Stimulated activated CD4-positive, alpha-beta T cell treated with anti-CD3 and anti-CD28 coated beads, TNF-alpha, amount 100 ng/mL, for 4 hours (primary cell): ENCODE measurements around the gene TTBK1.

Experiments
- DNase-seq, 3 experiments: peaks; one replicate each; pipeline ENCODE4 v3.0.0-alpha.2; 2020; ENCODE audit warnings: low read depth in 3 of 3

Gene TTBK1

DNA sequence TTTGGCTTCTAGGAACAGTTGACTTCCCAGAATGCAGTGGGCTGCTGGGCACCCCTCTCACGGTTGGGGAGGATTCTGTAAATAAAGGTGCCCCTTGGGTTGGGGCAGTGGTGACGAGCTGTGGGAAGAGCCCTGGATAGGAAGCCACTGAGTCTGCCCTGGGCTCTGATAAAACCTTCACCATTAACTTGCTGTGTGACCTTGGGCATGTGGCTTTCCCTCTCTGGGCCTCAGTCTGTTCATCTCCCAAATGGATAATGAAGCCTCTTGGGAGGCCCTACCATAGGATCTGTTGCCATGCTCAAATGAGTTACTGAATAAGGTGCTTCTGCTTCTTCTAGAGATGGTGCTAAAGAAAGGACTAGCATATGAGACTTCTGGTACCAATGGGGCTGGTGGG lies 61.6 kb downstream of the TTBK1 start:
- no peak for DNase-seq

DNA sequence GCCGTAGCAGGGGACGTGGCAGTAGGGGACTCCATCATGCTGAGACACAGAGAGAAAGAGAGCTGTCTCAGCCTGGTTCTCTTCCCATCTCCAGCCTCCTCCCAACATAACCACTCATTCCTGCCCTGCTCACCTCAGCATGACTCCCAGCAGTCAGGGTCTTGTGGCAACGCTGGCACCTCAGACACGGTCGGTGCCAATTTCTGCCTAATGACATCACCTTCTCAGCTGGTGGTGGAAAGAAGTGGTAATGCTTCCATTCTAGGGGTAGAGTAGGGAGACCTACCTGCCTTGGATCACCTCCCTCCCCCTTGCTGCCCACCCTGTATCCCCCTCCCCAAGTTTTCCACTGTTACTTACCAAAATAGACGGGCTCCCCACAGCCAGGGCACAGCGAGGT lies 62.8 kb downstream of the TTBK1 start:
- DNase-seq = no peak

DNA sequence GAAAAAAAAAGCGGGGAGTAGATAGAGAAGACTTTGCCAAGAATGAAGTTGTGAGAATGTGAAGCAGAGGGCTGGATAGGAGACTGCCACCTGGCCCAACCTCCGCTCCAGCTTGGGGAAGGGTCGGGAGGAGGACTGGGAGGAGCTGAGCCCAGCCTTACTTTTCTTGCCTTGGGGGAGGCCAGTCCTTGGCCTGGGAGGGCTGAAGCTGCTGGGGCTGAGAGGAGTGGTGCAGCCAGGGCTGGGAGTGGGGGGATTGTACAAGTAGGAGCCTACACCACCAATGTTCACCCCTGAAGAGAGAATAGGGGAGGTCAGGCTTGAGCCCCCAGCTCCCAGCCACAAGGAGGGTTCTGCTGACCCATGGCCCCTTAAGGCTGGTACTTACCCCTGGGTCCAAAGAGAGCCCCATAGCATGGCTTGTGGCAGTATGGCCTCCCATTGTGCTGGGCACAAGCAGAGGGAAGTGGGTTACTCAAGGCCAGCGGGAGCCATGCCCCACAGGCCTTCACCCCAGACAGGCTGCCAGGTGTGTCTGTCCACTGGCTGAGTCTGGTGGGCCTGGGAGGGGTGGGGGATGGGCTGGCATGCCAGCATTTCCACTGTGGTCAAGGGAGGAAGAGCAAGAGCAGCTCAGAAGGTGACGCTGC lies 64.3 kb downstream of the TTBK1 start:
- no peak for DNase-seq

DNA sequence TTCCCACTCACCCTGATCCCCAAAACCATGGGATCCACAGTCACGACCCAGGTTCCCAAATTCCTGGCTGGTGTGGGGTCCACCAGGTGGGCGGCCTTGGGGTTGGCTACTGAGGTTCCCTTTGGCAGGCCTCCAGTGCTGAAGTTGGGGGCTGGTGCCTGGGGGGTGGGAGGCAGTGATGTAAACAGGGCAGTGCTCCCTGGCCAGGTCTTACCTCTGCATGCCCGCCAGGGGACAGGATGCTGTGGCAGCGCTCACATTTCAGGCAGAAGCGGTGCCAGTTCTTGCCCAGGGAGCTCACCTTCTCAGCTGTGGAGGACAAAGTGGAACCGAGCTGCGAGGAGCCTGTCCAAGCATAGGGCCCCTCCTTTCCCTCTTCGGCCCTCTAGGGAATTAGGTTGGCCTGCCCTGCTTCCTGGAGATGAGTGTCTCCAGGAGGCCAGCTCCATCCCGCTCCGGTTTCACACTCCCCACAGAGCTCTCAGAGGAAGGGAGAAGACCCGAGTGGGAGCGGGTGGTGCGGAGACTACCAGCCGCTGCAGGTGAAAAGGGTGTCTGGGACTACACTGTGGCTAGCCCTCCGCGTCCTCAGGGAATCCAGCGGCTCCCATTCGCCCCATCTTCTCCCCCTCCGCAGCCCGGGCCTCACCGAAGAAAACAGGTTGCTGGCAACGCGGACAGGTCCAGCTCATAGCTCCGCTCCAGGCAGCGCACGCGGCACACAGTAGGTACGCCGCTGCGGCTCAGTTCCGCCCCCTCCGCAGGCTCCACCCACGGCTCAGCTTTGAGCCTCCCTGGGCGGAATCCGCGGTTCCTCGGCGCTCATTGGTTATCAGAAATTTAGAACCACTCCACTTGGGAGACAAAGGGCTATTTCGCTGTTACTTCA lies 65.1 kb downstream of the TTBK1 start, which contains the start of gene CRIP3:
Gene CRIP3 (minus strand): TSS at position 726 of the 889 bp plus-strand sequence. CDS start 34 bp downstream, at position 692.
- DNase-seq = peak; percentile 19 to 27 (median 23)

DNA sequence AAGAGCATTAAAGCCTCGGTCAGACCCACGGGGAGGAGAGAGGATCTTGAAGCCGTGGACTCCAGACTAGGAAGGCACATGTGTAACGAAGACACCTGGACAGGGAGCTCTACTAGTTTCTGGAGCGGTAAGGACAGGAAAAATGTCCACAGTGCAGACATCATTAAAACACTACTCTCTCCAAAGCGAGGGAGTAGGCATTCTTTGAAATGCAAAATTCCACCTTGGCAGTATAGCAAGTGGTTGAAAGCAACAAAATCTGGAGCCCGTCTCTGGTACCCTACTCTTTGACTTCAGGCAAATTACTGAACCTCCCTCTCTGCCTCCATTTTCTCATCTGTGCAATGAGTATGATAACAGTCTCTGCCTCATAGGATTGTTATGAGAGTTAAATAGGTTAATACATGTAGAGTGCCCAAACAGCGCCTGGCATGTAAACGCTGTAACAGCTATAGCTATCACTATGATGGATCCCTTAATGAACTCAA lies 65.8 kb downstream of the TTBK1 start:
- DNase-seq = no peak

DNA sequence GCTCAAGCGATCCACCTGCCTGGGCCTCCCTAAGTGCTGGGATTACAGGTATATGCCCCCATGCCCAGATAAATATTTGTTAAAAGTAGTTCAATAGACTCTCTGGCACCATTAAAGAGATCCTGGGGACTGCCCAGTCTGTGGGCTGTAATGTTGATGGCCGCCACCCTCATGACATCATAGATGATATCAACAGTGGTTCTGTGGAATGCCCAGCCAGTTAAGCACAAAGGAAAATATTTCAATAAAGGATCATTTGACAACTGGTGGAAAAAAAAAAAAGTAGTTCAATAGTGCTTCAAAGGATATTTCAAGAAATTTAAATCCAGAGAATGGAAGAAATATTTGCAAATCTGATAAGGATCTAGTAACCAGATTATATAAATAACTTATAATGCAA lies 66.9 kb downstream of the TTBK1 start:
- no peak for DNase-seq

DNA sequence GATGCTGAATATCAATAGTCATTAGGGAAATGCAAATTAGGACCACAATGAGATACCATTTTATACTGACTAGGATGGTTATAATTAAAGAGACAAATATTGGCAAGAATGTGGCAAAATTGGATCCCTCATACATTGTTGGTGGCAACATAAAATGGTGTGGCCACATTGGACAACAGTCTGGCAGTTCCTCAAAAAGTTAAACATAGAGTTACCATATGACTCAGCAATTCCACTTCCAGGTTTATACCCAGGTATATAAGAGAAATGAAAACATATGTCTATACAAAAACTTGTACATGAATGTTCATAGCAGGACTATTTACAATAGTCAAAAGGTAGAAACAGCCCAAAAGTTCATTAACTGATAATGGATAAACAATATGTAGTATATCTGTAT lies 67.3 kb downstream of the TTBK1 start:
- DNase-seq = no peak

DNA sequence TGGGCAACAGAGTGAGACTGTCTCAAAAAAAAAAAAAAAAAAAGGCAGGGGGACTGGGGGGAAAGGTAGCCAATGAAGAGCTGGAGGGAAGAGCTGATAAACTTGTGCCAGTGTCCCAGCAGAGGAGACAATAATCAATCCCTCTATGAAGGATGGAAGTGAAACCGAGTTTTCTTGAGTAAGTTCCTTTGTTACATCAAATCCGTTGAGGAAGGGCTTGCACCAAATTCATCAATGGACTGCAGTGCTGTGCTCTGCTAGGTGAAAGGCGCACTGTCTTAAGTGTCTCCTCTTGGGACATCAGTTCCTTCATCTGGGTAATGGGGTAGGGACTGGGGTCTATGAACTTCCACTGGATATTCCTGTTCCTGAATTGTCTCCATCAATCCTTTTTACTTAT lies 68.4 kb downstream of the TTBK1 start:
- DNase-seq = no peak

DNA sequence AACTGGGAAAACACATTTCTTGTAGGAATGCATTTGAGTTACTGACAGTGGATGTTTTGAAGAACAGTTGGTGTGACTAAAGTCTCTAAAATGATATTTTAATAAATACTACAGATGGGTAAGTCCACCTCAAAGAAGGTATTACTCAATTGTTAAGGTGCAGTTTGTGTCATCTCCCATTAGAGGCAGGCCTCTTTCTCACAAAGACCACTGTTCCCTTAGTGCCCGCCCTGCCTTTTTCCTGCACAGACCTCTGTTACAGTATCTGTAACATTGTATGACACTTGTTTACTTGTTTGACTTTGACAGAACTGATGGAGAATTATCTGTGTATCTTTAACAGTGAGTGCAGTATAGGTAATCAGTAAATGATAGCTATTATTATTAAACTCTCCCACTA lies 70.5 kb downstream of the TTBK1 start:
- no peak for DNase-seq

DNA sequence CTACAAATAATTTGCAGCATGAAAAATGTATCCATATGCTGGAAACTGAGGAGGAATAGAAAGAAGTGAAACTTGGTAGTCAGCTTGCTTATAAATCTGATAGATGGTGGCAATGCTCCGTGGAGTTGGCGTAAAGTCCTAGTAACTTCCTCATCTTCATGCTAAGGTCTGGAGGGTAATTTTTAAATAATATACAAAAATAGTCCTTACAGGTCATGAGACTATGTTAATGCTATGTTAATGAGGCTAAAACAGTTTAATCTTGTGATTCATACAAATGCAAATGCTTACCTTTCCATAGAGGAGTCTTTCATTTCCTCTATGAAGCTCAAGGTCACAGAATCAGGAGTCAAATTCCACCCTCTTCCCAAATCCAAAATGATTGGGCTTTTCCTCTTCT lies 74.7 kb downstream of the TTBK1 start:
- no peak for DNase-seq

DNA sequence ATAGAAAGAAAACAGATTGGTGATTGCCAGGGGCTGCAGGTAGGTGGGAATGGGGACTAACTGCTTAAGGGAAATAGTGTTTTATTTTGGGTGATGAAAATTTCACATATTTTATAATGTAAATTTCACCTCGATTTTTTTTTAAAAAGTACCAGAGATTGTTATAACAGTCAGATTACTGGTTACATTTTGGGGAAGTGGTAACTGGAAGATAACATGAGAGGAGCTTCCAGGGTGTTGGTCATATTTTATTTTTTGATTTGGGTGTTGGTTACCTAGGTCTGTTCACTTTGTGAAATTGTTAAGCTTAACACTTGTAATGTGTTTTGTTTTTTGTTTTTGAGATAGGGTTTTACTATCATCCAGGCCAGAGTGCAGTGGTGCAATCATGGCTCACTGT lies 82.6 kb downstream of the TTBK1 start:
- no peak for DNase-seq

DNA sequence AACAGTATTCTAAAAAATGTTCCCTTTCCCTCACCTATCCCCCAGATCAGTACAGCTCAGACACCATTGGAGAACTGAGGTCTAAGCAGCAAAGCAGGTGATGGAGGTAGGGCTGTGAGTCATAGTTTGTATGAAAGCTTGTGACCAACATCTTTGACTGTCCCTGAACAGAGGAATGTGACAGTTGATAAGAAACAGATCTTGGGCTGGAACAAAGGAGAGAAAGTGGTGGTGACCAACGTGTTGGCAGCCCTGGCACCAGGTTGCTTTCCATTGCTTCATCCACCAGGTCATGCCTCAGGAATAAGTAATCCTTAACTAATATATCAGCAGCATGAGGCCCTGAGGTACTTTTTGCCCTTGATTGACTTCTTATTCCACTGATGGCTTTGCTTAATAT lies 85.2 kb downstream of the TTBK1 start:
- no peak for DNase-seq

DNA sequence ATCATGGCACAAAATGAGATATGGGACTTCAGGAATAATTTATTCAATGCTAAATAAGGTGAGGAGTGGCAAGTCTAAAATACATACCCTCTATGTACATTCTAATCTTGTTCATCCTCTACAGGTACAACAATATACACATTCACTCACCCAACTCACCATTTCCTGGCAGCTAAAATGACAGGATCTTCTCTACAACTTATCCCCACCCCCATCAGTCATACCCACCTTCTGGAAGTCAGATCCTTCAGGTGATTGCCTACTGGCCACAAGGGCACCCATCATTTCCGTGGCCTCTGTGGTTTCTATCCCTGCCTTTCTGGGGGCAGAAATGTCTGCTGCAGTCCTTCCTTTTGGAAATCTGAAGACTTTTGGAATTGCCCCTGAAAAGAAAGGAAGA lies 88.2 kb downstream of the TTBK1 start:
- no peak for DNase-seq

DNA sequence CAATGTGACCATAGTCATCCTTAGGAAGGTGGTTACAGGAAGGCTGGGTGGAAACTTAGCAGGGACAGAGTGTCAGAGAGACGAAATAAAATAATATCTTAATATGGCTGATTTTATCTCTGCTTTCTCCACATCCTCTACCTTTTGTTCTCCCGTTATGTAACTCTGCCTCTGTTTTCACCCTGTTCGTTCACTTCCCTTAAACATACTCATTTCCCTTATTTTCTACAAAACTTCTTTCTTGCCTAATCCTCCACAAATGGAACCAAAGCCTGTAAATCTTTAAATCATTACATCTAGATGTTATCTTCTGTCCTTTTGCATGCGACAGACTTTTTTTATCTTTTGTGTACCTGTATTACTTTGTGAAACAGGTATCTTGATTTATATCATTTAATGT lies 88.6 kb downstream of the TTBK1 start:
- DNase-seq = no peak

DNA sequence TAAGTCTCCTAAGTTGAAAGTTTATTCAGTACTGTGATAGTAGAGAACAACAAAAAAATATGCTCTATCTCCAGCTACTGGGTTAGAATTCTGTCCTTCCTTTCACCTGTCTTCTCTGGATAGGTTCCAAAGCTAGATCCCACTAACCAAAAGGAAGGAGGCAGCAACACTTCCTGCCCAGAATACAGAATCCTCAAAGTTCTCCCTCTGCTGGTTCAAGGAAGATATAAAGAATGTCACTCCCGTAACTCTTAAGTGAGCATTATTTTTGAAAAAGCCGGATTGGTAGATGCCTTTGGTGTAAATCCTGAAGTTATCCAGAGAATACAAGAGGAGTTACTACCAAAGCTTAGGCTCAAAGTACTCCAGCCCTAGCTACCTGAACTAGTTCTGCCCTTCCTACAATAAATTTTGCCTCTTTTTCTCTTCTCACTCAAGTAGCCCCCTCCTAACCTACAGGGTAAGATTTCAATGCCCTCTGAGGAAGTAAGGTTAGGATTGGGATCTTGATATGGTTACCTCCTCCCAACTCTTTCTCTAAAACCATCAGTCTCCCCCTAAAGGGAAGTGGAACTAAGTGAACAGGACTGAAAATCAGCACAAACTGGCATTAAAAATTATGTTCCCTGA lies 91.3 kb downstream of the TTBK1 start:
- no peak for DNase-seq

DNA sequence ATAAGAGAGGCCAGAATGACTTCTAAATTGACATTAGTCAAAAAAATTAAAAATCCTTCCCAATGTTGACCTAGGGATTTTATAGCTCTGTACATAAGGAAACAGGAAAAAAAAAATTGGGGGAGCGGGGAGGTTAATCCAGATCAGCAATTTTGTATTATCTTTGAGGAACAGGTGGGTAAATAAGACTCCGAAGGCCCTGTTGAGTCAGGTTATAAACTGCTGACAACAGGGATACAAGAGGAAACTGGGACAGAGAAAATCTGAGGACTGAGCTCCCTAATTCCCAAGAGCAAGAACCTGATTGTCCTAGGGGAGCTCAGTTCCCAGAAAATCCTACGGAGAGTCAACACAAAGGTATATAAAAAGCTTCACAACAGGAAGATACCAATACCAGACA lies 92.2 kb downstream of the TTBK1 start:
- DNase-seq = no peak

DNA sequence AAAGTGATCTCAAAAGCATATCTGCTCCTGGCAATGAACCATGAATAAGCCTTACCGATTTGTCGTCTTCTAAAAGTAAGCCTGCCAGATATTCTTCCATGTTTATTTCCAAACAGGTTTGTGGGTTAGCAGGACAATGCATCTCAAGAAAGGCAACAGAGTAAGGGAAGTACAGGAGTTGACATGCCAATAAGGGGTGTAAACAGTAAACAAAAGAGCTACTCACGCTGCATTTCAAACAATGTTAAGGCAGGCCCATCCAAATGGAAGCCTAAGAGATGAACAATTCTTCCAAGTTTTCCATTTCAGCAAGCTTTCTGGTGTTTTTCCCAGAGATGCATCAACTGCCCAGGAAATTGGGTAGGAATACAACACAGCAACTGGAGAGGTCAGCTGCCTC lies 93.1 kb downstream of the TTBK1 start:
- no peak for DNase-seq
